ENCODE data around the gene TSPAN9.

The TSPAN9 gene

GRCh38 chr12:3335078-3335487 is 257.9 kb downstream of the TSPAN9 start:
- H3K36me3 ChIP-seq (ENCODE audit: insufficient read depth, low read depth, low read length) = no peaks in the 10 kb centered on the region
- H3K4me3 ChIP-seq (ENCODE audit: low read length) = no peak overlapping the region
- no peaks in the 10 kb centered on the region for H3K9me3 ChIP-seq (ENCODE audit: insufficient read depth, low read depth, low read length)
- no peaks in the 10 kb centered on the region; the same call in 1 of the 2 replicates for H3K27me3 ChIP-seq (ENCODE audit: insufficient read depth, low read length)
- peaks cover 17% of the 10 kb centered on the region for H3K4me1 ChIP-seq (ENCODE audit: insufficient read depth, low read length)
- no peak overlapping the region for H3K9ac ChIP-seq (ENCODE audit: low read depth, low read length)
- H3K27ac ChIP-seq (ENCODE audit: low read length) = no peak overlapping the region
